Glomerular visceral epithelial cell (primary cell): ENCODE results near the gene HINT2.

Experiments
- DNase-seq: peaks from one replicate; pipeline ENCODE4 v3.0.0-alpha.2; 2016; ENCODE audit errors: extremely low spot score

HINT2 gene

DNA sequence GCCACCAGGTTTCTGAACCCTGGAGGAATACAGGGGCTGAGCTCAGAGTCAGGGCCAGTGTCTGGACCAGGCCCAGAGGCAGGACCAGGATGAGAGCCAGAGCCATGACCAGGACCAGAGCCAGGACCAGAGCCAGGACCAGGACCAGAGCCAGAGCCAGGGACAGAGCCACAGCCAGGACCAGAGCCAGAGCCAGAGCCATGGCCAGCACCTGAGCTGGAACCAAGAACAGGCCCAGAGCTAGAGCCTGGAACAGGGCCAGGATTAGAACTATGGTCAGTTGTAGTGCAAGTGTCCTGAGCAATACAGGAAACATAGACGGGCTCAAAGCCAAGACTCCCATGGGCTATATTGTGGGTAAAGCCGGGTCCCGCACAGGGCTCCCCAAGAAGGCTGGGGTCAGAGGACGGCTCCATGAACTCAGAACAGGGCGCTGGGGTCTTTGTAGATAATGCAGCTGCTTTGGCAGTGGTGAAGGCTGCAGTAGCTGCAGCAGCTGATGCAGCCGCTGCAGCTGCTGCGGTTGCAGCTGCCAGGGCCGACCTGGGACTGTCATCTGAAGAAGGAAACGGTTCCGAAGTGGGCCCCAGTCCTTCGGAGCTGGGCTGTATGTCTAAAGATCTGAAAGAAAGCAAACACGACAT, 3.3 kb downstream of the HINT2 start:
- DNase-seq = no peak

- no peak for DNase-seq
Observed at GRCh38 chr9:35810122-35810521, 4.7 kb downstream of the HINT2 start.

DNA sequence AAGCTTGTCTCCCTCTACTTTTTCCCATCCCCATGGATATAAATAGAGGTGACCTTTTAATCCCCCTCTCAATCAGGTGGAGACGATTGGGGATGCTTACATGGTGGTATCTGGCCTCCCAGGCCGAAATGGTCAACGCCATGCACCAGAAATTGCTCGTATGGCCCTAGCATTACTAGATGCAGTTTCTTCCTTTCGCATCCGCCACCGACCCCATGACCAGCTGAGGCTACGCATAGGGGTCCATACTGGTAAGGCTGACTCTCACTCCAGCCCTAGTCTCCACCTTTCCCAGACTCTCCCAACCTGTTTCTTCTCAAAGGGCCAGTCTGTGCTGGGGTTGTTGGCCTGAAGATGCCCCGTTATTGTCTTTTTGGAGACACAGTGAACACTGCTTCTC, 6.4 kb downstream of the HINT2 start:
- DNase-seq = no peak

DNA sequence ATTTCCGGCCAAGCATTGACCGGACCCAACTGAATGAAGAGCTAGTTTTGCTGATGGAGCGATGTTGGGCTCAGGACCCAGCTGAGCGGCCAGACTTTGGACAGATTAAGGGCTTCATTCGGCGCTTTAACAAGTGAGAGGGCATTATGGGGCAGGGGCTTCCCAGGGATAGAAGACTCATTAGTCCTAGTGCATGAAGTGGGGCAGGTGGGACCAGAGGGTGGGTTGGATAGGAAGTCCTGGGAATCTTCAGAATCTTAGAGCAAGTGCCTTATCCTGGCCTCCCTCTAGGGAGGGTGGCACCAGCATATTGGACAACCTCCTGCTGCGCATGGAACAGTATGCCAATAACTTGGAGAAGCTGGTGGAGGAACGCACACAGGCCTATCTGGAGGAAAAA, 8.7 kb downstream of the HINT2 start:
- no peak for DNase-seq

GRCh38 chr9:35801328-35802128, 13.3 kb downstream of the HINT2 start:
- DNase-seq = no peak

GRCh38 chr9:35800530-35800929, 14.3 kb downstream of the HINT2 start:
- no peak for DNase-seq

- DNase-seq = peak; percentile 71
Observed at GRCh38 chr9:35798658-35799374, 16.0 kb downstream of the HINT2 start.

GRCh38 chr9:35797311-35798109, 17.3 kb downstream of the HINT2 start:
- DNase-seq = no peak

GRCh38 chr9:35795695-35796094, 19.1 kb downstream of the HINT2 start:
- DNase-seq = no peak

DNA sequence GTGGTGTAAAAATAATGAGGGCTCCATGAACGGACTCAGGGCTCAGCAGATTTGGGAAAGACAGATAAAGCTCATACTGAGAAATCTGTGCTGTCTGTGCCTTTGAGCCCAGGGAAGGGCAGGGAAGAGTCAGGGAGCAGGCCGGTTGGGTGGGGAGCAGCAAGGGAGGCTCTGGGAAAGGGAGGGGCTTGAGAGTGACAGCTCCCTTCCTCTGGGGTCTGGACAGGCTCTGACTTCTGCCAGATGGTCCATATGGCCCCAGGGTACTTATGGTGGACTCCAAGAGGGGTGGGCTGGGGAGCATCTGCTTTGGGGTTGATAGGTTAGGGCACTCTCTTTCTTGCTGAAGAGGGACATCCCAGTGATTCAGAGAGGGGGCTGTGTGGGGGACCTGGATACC, 21.4 kb downstream of the HINT2 start:
- DNase-seq = no peak

GRCh38 chr9:35792826-35793225, 22.0 kb downstream of the HINT2 start:
- DNase-seq = no peak

- no peak for DNase-seq
Observed at GRCh38 chr9:35792024-35792813, 22.6 kb downstream of the HINT2 start.

GRCh38 chr9:35791297-35791921, 23.4 kb downstream of the HINT2 start, which contains the start of gene NPR2:
TSS of gene NPR2 (plus strand) at chr9:35791591. CDS start at chr9:35792409, 818 bp downstream.
- DNase-seq = peak; percentile 40

- DNase-seq = peak; percentile 83
Observed at GRCh38 chr9:35790385-35791296, 24.2 kb downstream of the HINT2 start.

DNA sequence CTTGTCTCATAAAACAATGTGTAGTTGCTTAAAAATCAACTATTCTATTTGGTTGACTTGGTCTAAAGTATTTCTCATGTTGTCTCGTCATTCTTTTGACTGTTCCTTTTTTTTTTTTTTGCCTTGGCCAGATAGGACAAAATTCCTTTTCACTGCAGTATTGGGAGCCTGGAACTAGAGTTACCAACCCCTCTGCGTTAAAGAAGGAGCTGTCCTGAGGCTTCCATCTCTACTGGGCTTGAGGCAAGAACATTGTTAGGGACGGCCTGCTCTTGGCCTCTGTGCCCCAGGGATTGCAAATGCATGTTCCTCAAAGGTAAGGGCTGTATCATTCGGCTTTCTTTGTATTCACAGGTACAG, 24.8 kb downstream of the HINT2 start:
- no peak for DNase-seq

DNA sequence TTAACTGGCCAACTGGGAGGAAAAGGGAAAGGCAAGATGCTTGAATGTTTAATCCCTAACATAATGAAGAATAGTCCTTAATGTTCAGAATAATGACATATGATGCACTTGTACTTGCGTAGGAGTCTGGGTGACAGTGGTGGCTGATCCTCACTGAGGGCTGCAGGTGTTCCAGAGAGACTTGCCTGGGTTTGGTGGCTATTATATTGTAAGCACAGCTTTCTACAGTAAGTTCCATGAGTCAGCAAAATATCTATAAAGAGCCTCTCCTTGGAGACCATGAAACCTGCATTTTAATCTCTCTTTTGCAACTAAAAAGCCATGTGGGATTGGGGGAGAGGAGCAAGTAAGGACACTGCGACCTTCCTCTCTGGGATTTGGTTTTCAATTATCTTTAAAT, 25.3 kb downstream of the HINT2 start:
- no peak for DNase-seq

GRCh38 chr9:35783418-35783817, 31.4 kb downstream of the HINT2 start:
- DNase-seq = no peak

GRCh38 chr9:35781066-35781465, 33.8 kb downstream of the HINT2 start:
- no peak for DNase-seq

GRCh38 chr9:35778496-35778895, 36.3 kb downstream of the HINT2 start:
- DNase-seq = no peak

DNA sequence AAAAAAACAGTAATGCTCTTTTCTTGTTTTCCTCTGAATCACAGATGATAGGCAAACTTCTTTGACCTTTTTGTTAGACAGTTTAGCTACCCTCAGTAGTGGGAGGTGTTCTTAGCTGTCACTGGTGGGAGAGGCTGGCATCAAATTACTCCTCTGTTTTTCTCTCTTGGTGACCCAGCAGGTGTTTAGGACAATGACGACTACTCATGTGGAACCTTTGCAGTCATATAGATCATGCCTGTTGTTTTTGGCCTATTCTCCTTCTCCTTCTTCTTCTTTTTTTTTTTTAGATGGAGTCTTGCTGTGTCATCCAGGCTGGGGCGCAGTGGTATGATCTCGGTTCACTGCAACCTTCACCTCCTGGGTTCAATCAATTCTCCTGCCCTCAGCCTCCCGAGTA, 38.8 kb downstream of the HINT2 start:
- no peak for DNase-seq
